ENCODE measurements around the gene DIP2C. TPM values are rescaled to one million over a fixed set of nuclear protein-coding genes. Genes with fewer than 3 reads are reported as not detected.

DIP2C gene
- 1.5 and 1.6 TPM in 2 replicates for total RNA-seq

GRCh38 chr10:689452-690371, at the start of gene DIP2C:
Gene DIP2C, minus strand, starts transcription at chr10:689668. Its CDS starts 90 bp downstream, at chr10:689578.
- intact Hi-C loops (cut with micrococcal nuclease): no loop called here
- Mint-ChIP-seq H3K27ac (no peak within 1 kb of the TSS), H3K9me3 (no peaks in the 10 kb centered on the region), H3K36me3 (ENCODE audit: low read depth) (no peaks in the 10 kb centered on the region), H3K4me3 (no peak within 1 kb of the TSS), H3K27me3 (ENCODE audit: insufficient read depth) (peaks cover 16% of the 10 kb centered on the region), H3K4me1 (ENCODE audit: low read depth) (no peaks in the 10 kb centered on the region)
- no peak for DNase-seq (ENCODE audit: low spot score)

GRCh38 chr10:734481-734880, 45.0 kb upstream of the DIP2C start:
- intact Hi-C loops (cut with micrococcal nuclease): no loop called here
- H3K36me3 Mint-ChIP-seq (ENCODE audit: low read depth): peaks cover 1% of the 10 kb centered on the region
- DNase-seq (ENCODE audit: low spot score): no peak

GRCh38 chr10:733086-733485, 43.6 kb upstream of the DIP2C start:
- DNase-seq (ENCODE audit: low spot score): no peak
- H3K4me3 Mint-ChIP-seq: no peak overlapping the region
- intact Hi-C loops (cut with micrococcal nuclease): no loop called here
- peaks cover 15% of the 10 kb centered on the region for H3K9me3 Mint-ChIP-seq
- peaks cover 3% of the 10 kb centered on the region for H3K27me3 Mint-ChIP-seq (ENCODE audit: insufficient read depth)
- H3K4me1 Mint-ChIP-seq (ENCODE audit: low read depth): no peaks in the 10 kb centered on the region
- peaks cover 1% of the 10 kb centered on the region for H3K36me3 Mint-ChIP-seq (ENCODE audit: low read depth)
- no peak overlapping the region for H3K27ac Mint-ChIP-seq

More at GRCh38 chr10:734481-734880, 45.0 kb upstream of the DIP2C start:
- H3K27me3 Mint-ChIP-seq (ENCODE audit: insufficient read depth): peaks cover 3% of the 10 kb centered on the region
- H3K4me3 Mint-ChIP-seq: no peak overlapping the region
- H3K9me3 Mint-ChIP-seq: peaks cover 15% of the 10 kb centered on the region
- no peaks in the 10 kb centered on the region for H3K4me1 Mint-ChIP-seq (ENCODE audit: low read depth)
- no peak overlapping the region for H3K27ac Mint-ChIP-seq

GRCh38 chr10:729213-729612, 39.7 kb upstream of the DIP2C start:
- no peaks in the 10 kb centered on the region for H3K36me3 Mint-ChIP-seq (ENCODE audit: low read depth)
- peaks cover 5% of the 10 kb centered on the region for H3K9me3 Mint-ChIP-seq
- H3K4me3 Mint-ChIP-seq: no peak overlapping the region
- H3K27ac Mint-ChIP-seq: no peak overlapping the region
- no peak for DNase-seq (ENCODE audit: low spot score)
- H3K27me3 Mint-ChIP-seq (ENCODE audit: insufficient read depth): peaks cover 3% of the 10 kb centered on the region
- H3K4me1 Mint-ChIP-seq (ENCODE audit: low read depth): no peaks in the 10 kb centered on the region
- intact Hi-C loops (cut with micrococcal nuclease): no loop called here

- H3K27ac Mint-ChIP-seq: no peak overlapping the region
- H3K27me3 Mint-ChIP-seq (ENCODE audit: insufficient read depth): peaks cover 3% of the 10 kb centered on the region
- intact Hi-C loops (cut with micrococcal nuclease): no loop called here
- DNase-seq (ENCODE audit: low spot score): no peak
- no peaks in the 10 kb centered on the region for H3K4me1 Mint-ChIP-seq (ENCODE audit: low read depth)
- no peak overlapping the region for H3K4me3 Mint-ChIP-seq
- no peaks in the 10 kb centered on the region for H3K36me3 Mint-ChIP-seq (ENCODE audit: low read depth)
- H3K9me3 Mint-ChIP-seq: no peaks in the 10 kb centered on the region
These were observed 39.1 kb upstream of the DIP2C start for GRCh38 chr10:728603-729002.

GRCh38 chr10:727162-727790, 37.8 kb upstream of the DIP2C start:
- Mint-ChIP-seq H3K4me1 (ENCODE audit: low read depth) (no peaks in the 10 kb centered on the region), H3K27me3 (ENCODE audit: insufficient read depth) (no peaks in the 10 kb centered on the region), H3K27ac (no peak overlapping the region), H3K36me3 (ENCODE audit: low read depth) (no peaks in the 10 kb centered on the region), H3K9me3 (no peaks in the 10 kb centered on the region), H3K4me3 (no peak overlapping the region)
- no peak for DNase-seq (ENCODE audit: low spot score)
- intact Hi-C loops (cut with micrococcal nuclease): no loop called here

- H3K4me3 Mint-ChIP-seq: no peak overlapping the region
- no peaks in the 10 kb centered on the region for H3K36me3 Mint-ChIP-seq (ENCODE audit: low read depth)
- H3K27me3 Mint-ChIP-seq (ENCODE audit: insufficient read depth): no peaks in the 10 kb centered on the region
These were observed 36.3 kb upstream of the DIP2C start for GRCh38 chr10:725786-726185.

GRCh38 chr10:725302-725701, 35.8 kb upstream of the DIP2C start:
- Mint-ChIP-seq H3K4me1 (ENCODE audit: low read depth) (no peaks in the 10 kb centered on the region), H3K4me3 (no peak overlapping the region), H3K36me3 (ENCODE audit: low read depth) (no peaks in the 10 kb centered on the region), H3K9me3 (no peaks in the 10 kb centered on the region), H3K27ac (no peak overlapping the region), H3K27me3 (ENCODE audit: insufficient read depth) (no peaks in the 10 kb centered on the region)
- no peak for DNase-seq (ENCODE audit: low spot score)
- intact Hi-C loops (cut with micrococcal nuclease): no loop called here

More at GRCh38 chr10:725786-726185, 36.3 kb upstream of the DIP2C start:
- intact Hi-C loops (cut with micrococcal nuclease): no loop called here
- DNase-seq (ENCODE audit: low spot score): no peak
- no peak overlapping the region for H3K27ac Mint-ChIP-seq
- no peaks in the 10 kb centered on the region for H3K9me3 Mint-ChIP-seq
- H3K4me1 Mint-ChIP-seq (ENCODE audit: low read depth): no peaks in the 10 kb centered on the region

- Mint-ChIP-seq H3K27me3 (ENCODE audit: insufficient read depth) (no peaks in the 10 kb centered on the region), H3K27ac (no peak overlapping the region), H3K4me1 (ENCODE audit: low read depth) (no peaks in the 10 kb centered on the region), H3K36me3 (ENCODE audit: low read depth) (no peaks in the 10 kb centered on the region), H3K4me3 (no peak overlapping the region), H3K9me3 (no peaks in the 10 kb centered on the region)
- intact Hi-C loops (cut with micrococcal nuclease): no loop called here
- DNase-seq (ENCODE audit: low spot score): no peak
These were observed 34.5 kb upstream of the DIP2C start for GRCh38 chr10:723973-724372.

- no peak for DNase-seq (ENCODE audit: low spot score)
- Mint-ChIP-seq H3K9me3 (no peaks in the 10 kb centered on the region), H3K27me3 (ENCODE audit: insufficient read depth) (no peaks in the 10 kb centered on the region), H3K36me3 (ENCODE audit: low read depth) (no peaks in the 10 kb centered on the region), H3K27ac (no peak overlapping the region), H3K4me1 (ENCODE audit: low read depth) (no peaks in the 10 kb centered on the region), H3K4me3 (no peak overlapping the region)
- intact Hi-C loops (cut with micrococcal nuclease): no loop called here
These were observed 33.0 kb upstream of the DIP2C start for GRCh38 chr10:722281-723060.

- Mint-ChIP-seq H3K36me3 (ENCODE audit: low read depth) (no peaks in the 10 kb centered on the region), H3K4me3 (no peak overlapping the region), H3K9me3 (peaks cover 10% of the 10 kb centered on the region), H3K27me3 (ENCODE audit: insufficient read depth) (peaks cover 6% of the 10 kb centered on the region), H3K4me1 (ENCODE audit: low read depth) (no peaks in the 10 kb centered on the region), H3K27ac (no peak overlapping the region)
- intact Hi-C loops (cut with micrococcal nuclease): no loop called here
- no peak for DNase-seq (ENCODE audit: low spot score)
These were observed 28.8 kb upstream of the DIP2C start for GRCh38 chr10:718143-718700.

GRCh38 chr10:717458-717857, 28.0 kb upstream of the DIP2C start:
- H3K4me3 Mint-ChIP-seq: no peak overlapping the region
- H3K4me1 Mint-ChIP-seq (ENCODE audit: low read depth): no peaks in the 10 kb centered on the region
- no peak overlapping the region for H3K27ac Mint-ChIP-seq
- DNase-seq (ENCODE audit: low spot score): no peak
- H3K36me3 Mint-ChIP-seq (ENCODE audit: low read depth): no peaks in the 10 kb centered on the region
- peaks cover 6% of the 10 kb centered on the region for H3K27me3 Mint-ChIP-seq (ENCODE audit: insufficient read depth)
- H3K9me3 Mint-ChIP-seq: peaks cover 10% of the 10 kb centered on the region
- intact Hi-C loops (cut with micrococcal nuclease): no loop called here
